ENCODE measurements around the gene CUZD1.

CUZD1 gene

GRCh38 chr10:122854648-122855047 is 9.0 kb upstream of the CUZD1 start:
- no peak for DNase-seq (ENCODE audit: low read depth)

- no peak for DNase-seq (ENCODE audit: low read depth)
Observed at GRCh38 chr10:122853665-122854313, 8.1 kb upstream of the CUZD1 start.

DNA sequence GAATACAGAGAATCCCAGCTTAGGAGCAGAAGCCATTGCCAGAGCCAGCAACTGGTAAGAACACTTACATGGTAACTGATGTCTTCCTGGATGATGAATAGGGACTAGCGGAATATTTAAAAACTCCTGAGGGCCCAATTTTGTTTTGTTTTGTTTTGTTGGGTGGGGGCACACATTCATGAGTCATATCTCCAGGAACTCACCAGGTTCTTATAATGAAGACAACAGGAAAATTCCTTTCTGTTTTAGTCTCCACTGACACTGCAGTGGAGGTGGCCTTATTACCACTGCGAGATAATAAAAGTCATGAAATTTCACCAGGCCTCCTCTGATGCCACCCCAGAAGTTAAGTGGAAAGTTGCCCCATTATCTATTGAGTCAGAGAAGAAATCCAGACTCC is 6.6 kb upstream of the CUZD1 start:
- no peak for DNase-seq (ENCODE audit: low read depth)

- DNase-seq (ENCODE audit: low read depth), result no peak
Observed at GRCh38 chr10:122850705-122851640, 5.3 kb upstream of the CUZD1 start.

- DNase-seq (ENCODE audit: low read depth), result no peak
Observed at GRCh38 chr10:122849900-122850605, 4.4 kb upstream of the CUZD1 start.

- no peak for DNase-seq (ENCODE audit: low read depth)
Observed at GRCh38 chr10:122849090-122849489, 3.4 kb upstream of the CUZD1 start.

- no peak for DNase-seq (ENCODE audit: low read depth)
Observed at GRCh38 chr10:122847782-122848604, 2.3 kb upstream of the CUZD1 start.

DNA sequence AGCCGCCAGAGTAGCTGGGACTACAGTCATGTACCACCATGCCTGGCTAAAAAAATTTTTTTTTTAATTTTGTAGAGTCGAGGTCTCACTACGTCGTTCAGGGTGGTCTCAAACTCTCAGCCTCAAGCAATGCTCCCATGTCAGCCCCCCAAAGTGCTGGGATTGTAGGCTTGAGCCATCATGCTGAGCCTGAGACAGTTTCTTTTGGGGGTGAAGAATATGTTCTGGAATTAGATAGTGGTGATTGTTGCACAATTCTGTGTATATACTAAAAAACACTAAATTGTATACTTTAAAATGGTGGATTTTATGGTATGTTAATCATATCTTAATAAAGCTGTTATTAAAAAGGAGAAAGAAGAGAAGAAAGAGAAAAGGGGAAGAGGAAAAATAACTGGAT is 1.5 kb downstream of the CUZD1 start:
- no peak for DNase-seq (ENCODE audit: low read depth)

- DNase-seq (ENCODE audit: low read depth), result no peak
Observed at GRCh38 chr10:122841569-122841968, 4.1 kb downstream of the CUZD1 start.

- DNase-seq (ENCODE audit: low read depth), result no peak
Observed at GRCh38 chr10:122839505-122839904, 6.2 kb downstream of the CUZD1 start.

DNA sequence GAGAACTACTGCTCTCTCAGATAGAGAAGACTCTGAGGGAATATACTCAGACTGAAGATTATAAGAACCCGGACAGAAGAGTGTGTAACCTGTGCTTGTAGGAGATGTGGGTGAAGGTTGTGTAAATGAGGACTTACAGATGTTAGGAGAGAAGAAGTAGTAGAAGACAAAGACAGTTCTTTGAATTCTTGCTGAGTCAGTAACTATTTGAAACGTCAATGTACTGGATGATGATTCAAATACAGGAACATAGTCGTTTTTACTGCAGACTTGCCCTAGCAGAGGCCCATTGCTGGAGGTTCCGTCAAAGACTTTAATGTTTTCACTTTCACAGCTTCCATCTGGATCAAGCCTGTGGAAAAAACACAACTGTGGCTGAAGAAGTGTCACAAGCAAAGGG is 6.8 kb downstream of the CUZD1 start:
- DNase-seq (ENCODE audit: low read depth), result no peak

DNA sequence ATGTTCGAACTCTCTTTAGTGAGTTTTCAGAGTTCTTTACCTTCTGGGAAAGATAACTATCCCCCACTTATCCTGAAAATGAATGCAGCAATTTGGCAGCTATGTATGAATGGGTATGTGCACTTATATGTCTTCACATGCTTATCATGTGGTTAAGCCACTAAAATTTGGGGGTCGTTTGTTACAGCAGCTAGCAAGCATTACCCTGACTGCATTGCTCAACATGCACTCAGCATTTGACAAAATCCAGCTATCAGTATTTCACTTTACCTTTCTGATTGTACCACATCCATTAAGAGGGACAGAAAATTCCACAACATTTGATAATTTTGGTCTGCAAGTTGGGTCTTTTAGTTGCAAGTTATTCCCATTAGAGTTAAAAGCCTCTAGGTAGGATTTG is 9.7 kb downstream of the CUZD1 start:
- no peak for DNase-seq (ENCODE audit: low read depth)

DNA sequence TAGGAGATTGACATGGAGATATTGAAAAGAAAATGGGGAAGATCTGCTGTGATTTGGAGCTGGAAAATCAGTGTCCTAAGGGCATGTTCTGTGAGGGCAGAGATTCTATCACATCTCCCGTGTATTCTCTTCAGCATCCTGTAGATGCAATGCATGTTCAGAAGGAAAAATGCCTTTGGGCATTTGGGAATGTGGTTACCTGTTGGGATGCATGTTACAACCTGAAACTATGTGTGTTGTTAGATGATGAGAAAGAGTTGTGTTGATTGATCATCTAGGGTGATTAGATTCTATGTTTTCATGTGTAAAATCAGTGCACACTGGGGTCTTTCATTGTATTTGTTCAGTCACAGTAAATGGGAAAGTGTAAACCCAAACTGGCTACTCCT is 14.7 kb downstream of the CUZD1 start:
- no peak for DNase-seq (ENCODE audit: low read depth)

GRCh38 chr10:122830273-122830964 is 15.2 kb downstream of the CUZD1 start:
- DNase-seq (ENCODE audit: low read depth), result no peak

GRCh38 chr10:122829454-122829853 is 16.2 kb downstream of the CUZD1 start:
- no peak for DNase-seq (ENCODE audit: low read depth)

DNA sequence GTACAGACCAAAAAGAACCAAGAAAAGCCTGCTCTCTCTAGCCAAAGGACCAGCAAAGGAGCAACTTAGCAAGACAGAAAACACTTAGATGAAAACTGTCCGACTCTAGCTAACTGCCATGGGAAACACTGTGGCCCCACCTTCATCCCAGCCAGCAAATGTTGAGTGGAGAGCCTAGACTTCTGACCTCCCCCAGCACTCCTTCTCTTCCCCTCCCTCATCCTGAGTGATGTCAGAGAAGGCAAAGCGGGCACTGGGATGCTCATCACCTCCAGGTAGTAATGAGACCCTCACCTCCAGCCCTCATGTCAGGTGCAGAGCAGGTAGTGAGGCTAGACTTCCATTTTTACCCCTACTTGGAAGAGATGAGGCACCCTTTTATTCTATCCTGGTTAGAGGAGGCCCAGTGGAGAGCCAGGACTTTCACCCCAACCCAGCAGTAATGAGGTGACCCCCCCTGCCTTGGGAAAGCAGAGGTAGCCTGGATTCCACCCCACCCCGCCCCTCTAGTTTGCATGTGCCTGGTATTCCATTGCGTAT is 16.9 kb downstream of the CUZD1 start:
- no peak for DNase-seq (ENCODE audit: low read depth)

GRCh38 chr10:122827302-122827701 is 18.4 kb downstream of the CUZD1 start:
- no peak for DNase-seq (ENCODE audit: low read depth)

GRCh38 chr10:122822973-122823690 is 22.5 kb downstream of the CUZD1 start:
- no peak for DNase-seq (ENCODE audit: low read depth)

DNA sequence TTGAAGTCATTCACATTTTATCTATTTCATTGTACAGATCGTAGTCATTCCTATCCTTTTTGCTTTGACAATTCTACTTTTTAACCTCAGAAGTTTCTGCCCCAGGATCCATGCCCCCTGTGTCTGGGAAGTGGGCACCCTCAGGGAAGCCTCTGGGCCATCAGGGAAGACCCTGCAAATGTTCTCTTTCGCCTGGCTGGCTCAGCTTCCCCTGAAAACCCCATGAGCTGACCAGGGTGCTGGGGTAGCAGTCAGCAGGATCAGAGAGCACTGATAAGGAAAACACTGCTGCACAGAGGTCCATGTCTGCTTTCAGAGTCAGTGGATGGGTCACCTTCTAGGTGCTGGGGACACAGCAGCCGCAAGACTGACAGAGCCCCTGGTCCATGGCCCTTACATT is 23.8 kb downstream of the CUZD1 start:
- no peak for DNase-seq (ENCODE audit: low read depth)

- no peak for DNase-seq (ENCODE audit: low read depth)
Observed at GRCh38 chr10:122815458-122815857, 30.2 kb downstream of the CUZD1 start.

Data from activated T-cell treated with anti-CD3 and anti-CD28 coated beads for 1 hour (primary cell).